ENCODE results near the gene CDCA7. TPM values are rescaled to one million over a fixed set of nuclear protein-coding genes. Genes with fewer than 3 reads are reported as not detected.

Gene CDCA7
- polyA plus RNA-seq, 1 of the 3 experiments (the other 2 are of a cell fraction) = 19.1 TPM

- H3K9me3 ChIP-seq = no peaks in the 10 kb centered on the region
- H3K9me2 ChIP-seq = no peaks in the 10 kb centered on the region
- no peak overlapping the region for H3K4me2 ChIP-seq
- no peaks in the 10 kb centered on the region for H4K20me1 ChIP-seq (ENCODE audit: insufficient read depth)
- no peak overlapping the region for H3K9ac ChIP-seq
- H3K4me1 ChIP-seq (ENCODE audit: control insufficient read depth in 1 of 2, insufficient read depth in 2 of 2, low read depth in 1 of 2, low read length in 1 of 2) = peaks cover 0 to 3% of the 10 kb centered on the region in 2 experiments; a peak in 1 of 4 replicates
- TF ChIP-seq TAF1 (IDR thresholded peaks at IDR 0.05; ENCODE audit: borderline replicate concordance, low read depth, low read length) (no peak), EP300 (IDR thresholded peaks at IDR 0.05; ENCODE audit: borderline replicate concordance in 1 of 2, low read depth in 1 of 2, low read length in 1 of 2) (no peak), RAD21 (IDR thresholded peaks at IDR 0.05; ENCODE audit: low read length) (no peak), ELF1 (IDR thresholded peaks at IDR 0.05) (no peak), TEAD4 (IDR thresholded peaks at IDR 0.05; ENCODE audit: borderline replicate concordance, insufficient read depth) (no peak), NRF1 (IDR thresholded peaks at IDR 0.05; ENCODE audit: low read depth, low read length) (no peak), RXRA (IDR thresholded peaks at IDR 0.05; ENCODE audit: borderline replicate concordance, low read depth) (no peak), SMC3 (IDR thresholded peaks at IDR 0.05; ENCODE audit: low read depth, low read length) (no peak), NFIC (IDR thresholded peaks at IDR 0.05; ENCODE audit: borderline replicate concordance) (no peak), ZBTB33 (IDR thresholded peaks at IDR 0.05; ENCODE audit: borderline replicate concordance, low read depth) (no peak), YY1 (IDR thresholded peaks at IDR 0.05; ENCODE audit: low read depth) (no peak), FOSL2 (IDR thresholded peaks at IDR 0.05; ENCODE audit: borderline replicate concordance, low read depth) (no peak), GABPA (IDR thresholded peaks at IDR 0.05; ENCODE audit: low read depth) (no peak), RFX5 (IDR thresholded peaks at IDR 0.05; ENCODE audit: low read length) (no peak), MEF2A (IDR thresholded peaks at IDR 0.05; ENCODE audit: borderline replicate concordance, low read depth) (no peak), FOXM1 (IDR thresholded peaks at IDR 0.05; ENCODE audit: low read depth) (no peak), IRF3 (IDR thresholded peaks at IDR 0.05; ENCODE audit: low read depth, low read length) (no peak)
- TF ChIP-seq, protein P1, sequence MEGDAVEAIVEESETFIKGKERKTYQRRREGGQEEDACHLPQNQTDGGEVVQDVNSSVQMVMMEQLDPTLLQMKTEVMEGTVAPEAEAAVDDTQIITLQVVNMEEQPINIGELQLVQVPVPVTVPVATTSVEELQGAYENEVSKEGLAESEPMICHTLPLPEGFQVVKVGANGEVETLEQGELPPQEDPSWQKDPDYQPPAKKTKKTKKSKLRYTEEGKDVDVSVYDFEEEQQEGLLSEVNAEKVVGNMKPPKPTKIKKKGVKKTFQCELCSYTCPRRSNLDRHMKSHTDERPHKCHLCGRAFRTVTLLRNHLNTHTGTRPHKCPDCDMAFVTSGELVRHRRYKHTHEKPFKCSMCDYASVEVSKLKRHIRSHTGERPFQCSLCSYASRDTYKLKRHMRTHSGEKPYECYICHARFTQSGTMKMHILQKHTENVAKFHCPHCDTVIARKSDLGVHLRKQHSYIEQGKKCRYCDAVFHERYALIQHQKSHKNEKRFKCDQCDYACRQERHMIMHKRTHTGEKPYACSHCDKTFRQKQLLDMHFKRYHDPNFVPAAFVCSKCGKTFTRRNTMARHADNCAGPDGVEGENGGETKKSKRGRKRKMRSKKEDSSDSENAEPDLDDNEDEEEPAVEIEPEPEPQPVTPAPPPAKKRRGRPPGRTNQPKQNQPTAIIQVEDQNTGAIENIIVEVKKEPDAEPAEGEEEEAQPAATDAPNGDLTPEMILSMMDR (IDR thresholded peaks at IDR 0.05) = no peak
- TF ChIP-seq, protein P2, sequence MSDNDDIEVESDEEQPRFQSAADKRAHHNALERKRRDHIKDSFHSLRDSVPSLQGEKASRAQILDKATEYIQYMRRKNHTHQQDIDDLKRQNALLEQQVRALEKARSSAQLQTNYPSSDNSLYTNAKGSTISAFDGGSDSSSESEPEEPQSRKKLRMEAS (IDR thresholded peaks at IDR 0.05; ENCODE audit: low read depth) = no peak
- TF ChIP-seq, protein P3, sequence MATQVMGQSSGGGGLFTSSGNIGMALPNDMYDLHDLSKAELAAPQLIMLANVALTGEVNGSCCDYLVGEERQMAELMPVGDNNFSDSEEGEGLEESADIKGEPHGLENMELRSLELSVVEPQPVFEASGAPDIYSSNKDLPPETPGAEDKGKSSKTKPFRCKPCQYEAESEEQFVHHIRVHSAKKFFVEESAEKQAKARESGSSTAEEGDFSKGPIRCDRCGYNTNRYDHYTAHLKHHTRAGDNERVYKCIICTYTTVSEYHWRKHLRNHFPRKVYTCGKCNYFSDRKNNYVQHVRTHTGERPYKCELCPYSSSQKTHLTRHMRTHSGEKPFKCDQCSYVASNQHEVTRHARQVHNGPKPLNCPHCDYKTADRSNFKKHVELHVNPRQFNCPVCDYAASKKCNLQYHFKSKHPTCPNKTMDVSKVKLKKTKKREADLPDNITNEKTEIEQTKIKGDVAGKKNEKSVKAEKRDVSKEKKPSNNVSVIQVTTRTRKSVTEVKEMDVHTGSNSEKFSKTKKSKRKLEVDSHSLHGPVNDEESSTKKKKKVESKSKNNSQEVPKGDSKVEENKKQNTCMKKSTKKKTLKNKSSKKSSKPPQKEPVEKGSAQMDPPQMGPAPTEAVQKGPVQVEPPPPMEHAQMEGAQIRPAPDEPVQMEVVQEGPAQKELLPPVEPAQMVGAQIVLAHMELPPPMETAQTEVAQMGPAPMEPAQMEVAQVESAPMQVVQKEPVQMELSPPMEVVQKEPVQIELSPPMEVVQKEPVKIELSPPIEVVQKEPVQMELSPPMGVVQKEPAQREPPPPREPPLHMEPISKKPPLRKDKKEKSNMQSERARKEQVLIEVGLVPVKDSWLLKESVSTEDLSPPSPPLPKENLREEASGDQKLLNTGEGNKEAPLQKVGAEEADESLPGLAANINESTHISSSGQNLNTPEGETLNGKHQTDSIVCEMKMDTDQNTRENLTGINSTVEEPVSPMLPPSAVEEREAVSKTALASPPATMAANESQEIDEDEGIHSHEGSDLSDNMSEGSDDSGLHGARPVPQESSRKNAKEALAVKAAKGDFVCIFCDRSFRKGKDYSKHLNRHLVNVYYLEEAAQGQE (IDR thresholded peaks at IDR 0.05; ENCODE audit: low read depth, low read length) = no peak
- no peak overlapping the region for H2AFZ ChIP-seq (ENCODE audit: low read depth)
- DNase-seq = no peak
- H3K27me3 ChIP-seq (ENCODE audit: insufficient read depth) = peaks cover 31% of the 10 kb centered on the region
- WGBS (ENCODE audit: low lambda C conversion rate) = 67% methylated on average over 4 of the region's 4 CpGs
- no peaks in the 10 kb centered on the region for H3K79me2 ChIP-seq (ENCODE audit: insufficient read depth)
- POLR2A ChIA-PET = no interaction called here
- no peak overlapping the region for H3K27ac ChIP-seq (ENCODE audit: low read depth in 2 of 2, low read length in 1 of 2)
- H3K4me3 ChIP-seq (ENCODE audit: low read depth in 2 of 2, low read length in 1 of 2) = no peak overlapping the region
- no peaks in the 10 kb centered on the region for H3F3A ChIP-seq (replicated peaks; ENCODE audit: insufficient read depth)
- CTCF ChIA-PET = interaction anchor here (1.5 kb wide), 1 partner anchor 8 kb away, joined by 5 read pairs; no protein-coding TSS in a partner anchor
- no peaks in the 10 kb centered on the region for H3K36me3 ChIP-seq (replicated peaks in 1 of 2; ENCODE audit: control insufficient read depth in 1 of 2, insufficient read depth in 2 of 2, low read length in 1 of 2)
Observed at GRCh38 chr2:173397539-173397938, 42.9 kb downstream of the CDCA7 start.
